ENCODE data around the gene TMEM51.

GRCh38 chr1:15172405-15173259 lies 19.1 kb downstream of the TMEM51 start:
- TF ChIP-seq, protein P1, sequence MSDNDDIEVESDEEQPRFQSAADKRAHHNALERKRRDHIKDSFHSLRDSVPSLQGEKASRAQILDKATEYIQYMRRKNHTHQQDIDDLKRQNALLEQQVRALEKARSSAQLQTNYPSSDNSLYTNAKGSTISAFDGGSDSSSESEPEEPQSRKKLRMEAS (CRISPR knock-in tag; IDR thresholded peaks at IDR 0.05), result no peak
- TF ChIP-seq CTCF (IDR thresholded peaks at IDR 0.05), result no peak
- TF ChIP-seq, protein P2, sequence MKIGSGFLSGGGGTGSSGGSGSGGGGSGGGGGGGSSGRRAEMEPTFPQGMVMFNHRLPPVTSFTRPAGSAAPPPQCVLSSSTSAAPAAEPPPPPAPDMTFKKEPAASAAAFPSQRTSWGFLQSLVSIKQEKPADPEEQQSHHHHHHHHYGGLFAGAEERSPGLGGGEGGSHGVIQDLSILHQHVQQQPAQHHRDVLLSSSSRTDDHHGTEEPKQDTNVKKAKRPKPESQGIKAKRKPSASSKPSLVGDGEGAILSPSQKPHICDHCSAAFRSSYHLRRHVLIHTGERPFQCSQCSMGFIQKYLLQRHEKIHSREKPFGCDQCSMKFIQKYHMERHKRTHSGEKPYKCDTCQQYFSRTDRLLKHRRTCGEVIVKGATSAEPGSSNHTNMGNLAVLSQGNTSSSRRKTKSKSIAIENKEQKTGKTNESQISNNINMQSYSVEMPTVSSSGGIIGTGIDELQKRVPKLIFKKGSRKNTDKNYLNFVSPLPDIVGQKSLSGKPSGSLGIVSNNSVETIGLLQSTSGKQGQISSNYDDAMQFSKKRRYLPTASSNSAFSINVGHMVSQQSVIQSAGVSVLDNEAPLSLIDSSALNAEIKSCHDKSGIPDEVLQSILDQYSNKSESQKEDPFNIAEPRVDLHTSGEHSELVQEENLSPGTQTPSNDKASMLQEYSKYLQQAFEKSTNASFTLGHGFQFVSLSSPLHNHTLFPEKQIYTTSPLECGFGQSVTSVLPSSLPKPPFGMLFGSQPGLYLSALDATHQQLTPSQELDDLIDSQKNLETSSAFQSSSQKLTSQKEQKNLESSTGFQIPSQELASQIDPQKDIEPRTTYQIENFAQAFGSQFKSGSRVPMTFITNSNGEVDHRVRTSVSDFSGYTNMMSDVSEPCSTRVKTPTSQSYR (CRISPR knock-in tag; IDR thresholded peaks at IDR 0.05), result no peak
